NB4 (cell line): ENCODE measurements around the gene LDAH.

Experiments used
- CTCF ChIP-seq: IDR thresholded peaks from one replicate; pipeline ENCODE4 v1.5.1; 2012; ENCODE audit warnings: low read depth, low read length
- MAX ChIP-seq: IDR thresholded peaks from 2 replicates; pipeline ENCODE4 v1.6.1; 2011; ENCODE audit warnings: low read depth, low read length
- MYC ChIP-seq: IDR thresholded peaks from 2 replicates; pipeline ENCODE4 v1.6.1; 2011; ENCODE audit warnings: low read depth, low read length
- POLR2A ChIP-seq: IDR thresholded peaks from 2 replicates; pipeline ENCODE4 v1.6.1; 2011; ENCODE audit warnings: mild to moderate bottlenecking; ENCODE audit not compliant: insufficient read length; ENCODE audit errors: extremely low read depth

GRCh38 chr2:20664431-20665242 lies 158.3 kb downstream of the LDAH start:
- TF ChIP-seq CTCF (no peak), POLR2A (no peak), MAX (no peak), MYC (no peak)
